ENCODE data around the gene FANCE. TPM values are rescaled to one million over a fixed set of nuclear protein-coding genes. Genes with fewer than 3 reads are reported as not detected.
A peak's percentile ranks its signal among the peaks of the same experiment; 100 is the strongest.

FANCE gene
- total and polyA plus RNA-seq, 9 of the 15 experiments (the other 6 are each of a cell fraction or from before 2014, with no cell fraction given), result 5.7 to 30.2 (median 17.0) TPM

- H3K4me3 ChIP-seq, result no peak overlapping the region
- H3K9ac ChIP-seq (ENCODE audit: insufficient read depth in 1 of 2, low read depth in 2 of 2, low read length in 2 of 2), result no peak overlapping the region
- H3K4me1 ChIP-seq (replicated peaks in 1 of 2; ENCODE audit: control insufficient read depth in 2 of 2, insufficient read depth in 2 of 2, low read length in 2 of 2), result peaks cover 0 to 11% of the 10 kb centered on the region in 2 experiments; a peak in 2 of 5 replicates
- H2AFZ ChIP-seq (ENCODE audit: low read depth, low read length), result no peak overlapping the region
- in situ Hi-C loops (cut with MboI), result no loop called here
- ChIA-PET CTCF (ENCODE audit: low intra/inter-chr PET ratio) (no interaction called here), POLR2A (interaction anchor here (0.5 to 1.3 kb wide), 6 partner anchors 8 to 85 kb away, joined by 3 to 6 read pairs (median 3); partner anchors contain the start of genes FANCE and PPARD)
- H3K79me2 ChIP-seq (ENCODE audit: control insufficient read depth, insufficient read depth, low read length), result no peaks in the 10 kb centered on the region
- 67% methylated on average over 5 of the region's 5 CpGs for WGBS (ENCODE audit: insufficient coverage, low coverage, missing lambda C conversion rate)
- H3K9me1 ChIP-seq (ENCODE audit: control insufficient read depth, insufficient read depth, low read length), result no peaks in the 10 kb centered on the region
- TF ChIP-seq POLR2G (IDR thresholded peaks at IDR 0.05; ENCODE audit: low read depth, low read length), result peak; percentile 66; the same call in 1 of the 2 replicates
- TF ChIP-seq CLOCK (CRISPR knock-in tag; IDR thresholded peaks at IDR 0.05; ENCODE audit: borderline replicate concordance), result no peak
- TF ChIP-seq RBM22 (IDR thresholded peaks at IDR 0.05; ENCODE audit: low read depth, low read length, poor library complexity, severe bottlenecking), result peak; percentile 63
- FAIRE-seq (no peak), DNase-seq (ENCODE audit: extremely low read depth in 1 of 4, low spot score in 3 of 4) (no peak), ATAC-seq (peak; percentile 26; the same call in 2 of the 3 replicates)
- H3K27me3 ChIP-seq (ENCODE audit: control insufficient read depth in 2 of 2, insufficient read depth in 2 of 2, low read length in 2 of 2), result peaks cover 0 to 3% of the 10 kb centered on the region in 2 experiments; a peak in 1 of 5 replicates
- peaks cover 16% of the 10 kb centered on the region; the same call in 1 of the 2 replicates for H3K9me3 ChIP-seq (replicated peaks; ENCODE audit: control insufficient read depth, insufficient read depth, low read depth, low read length)
- H3K27ac ChIP-seq (ENCODE audit: extremely low read depth, low read depth, low read length), result no peak overlapping the region
- no peak overlapping the region for H3K4me2 ChIP-seq (ENCODE audit: insufficient read depth, low read length)
- H4K20me1 ChIP-seq (replicated peaks; ENCODE audit: control insufficient read depth, insufficient read depth, low read length), result no peaks in the 10 kb centered on the region
- peaks cover 5% of the 10 kb centered on the region; the same call in 1 of the 3 replicates for H3K36me3 ChIP-seq (ENCODE audit: control insufficient read depth, insufficient read depth, low read length)
- no TSS peak for BruUV-seq (replicated peaks)
- intact Hi-C loops (cut with micrococcal nuclease), result no loop called here
These were observed 24.7 kb upstream of the FANCE start for GRCh38 chr6:35427435-35427834.
